ENCODE measurements around the gene SLC25A25. TPM values are rescaled to one million over a fixed set of nuclear protein-coding genes. Genes with fewer than 3 reads are reported as not detected.

SLC25A25 gene
- total RNA-seq, 1 experiment from 2014 or later = 10.7 TPM

DNA sequence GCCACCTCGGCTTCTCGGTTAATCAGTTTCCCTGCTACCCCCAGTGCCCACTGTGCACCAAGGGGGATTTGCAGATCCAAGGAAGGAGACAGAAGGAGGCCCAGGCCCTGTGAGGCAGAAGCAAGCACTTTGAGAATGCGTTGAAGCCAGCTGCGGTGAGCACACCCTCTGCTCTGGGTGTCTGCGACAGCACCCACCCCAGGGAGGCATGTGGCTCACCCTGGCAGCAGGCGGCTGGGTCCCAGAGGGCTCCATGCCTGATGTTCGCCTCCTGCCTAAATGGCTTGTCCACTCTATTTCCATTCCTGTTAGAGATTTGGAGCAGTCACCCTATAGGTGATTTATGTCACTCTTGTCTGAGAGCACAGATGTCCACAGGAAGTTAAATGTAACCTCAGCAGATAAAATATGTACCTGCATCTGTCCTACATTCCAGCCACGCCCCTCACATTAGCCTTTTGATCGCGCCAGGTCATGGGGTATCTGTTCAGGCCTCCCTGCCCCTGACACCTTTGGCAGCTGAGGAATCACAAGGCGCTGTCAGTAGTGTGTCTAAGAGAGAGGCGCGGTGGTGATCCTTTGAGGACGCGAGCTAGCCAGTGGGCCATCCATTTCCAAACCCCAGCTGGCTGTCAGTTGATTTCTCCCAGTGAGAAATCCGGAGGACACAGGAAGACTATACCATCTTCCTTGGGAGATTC, 31.3 kb downstream of the SLC25A25 start:
- intact Hi-C loops (cut with micrococcal nuclease; ENCODE audit: unreplicated experiment) = no loop called here
- TF ChIP-seq, protein P1, sequence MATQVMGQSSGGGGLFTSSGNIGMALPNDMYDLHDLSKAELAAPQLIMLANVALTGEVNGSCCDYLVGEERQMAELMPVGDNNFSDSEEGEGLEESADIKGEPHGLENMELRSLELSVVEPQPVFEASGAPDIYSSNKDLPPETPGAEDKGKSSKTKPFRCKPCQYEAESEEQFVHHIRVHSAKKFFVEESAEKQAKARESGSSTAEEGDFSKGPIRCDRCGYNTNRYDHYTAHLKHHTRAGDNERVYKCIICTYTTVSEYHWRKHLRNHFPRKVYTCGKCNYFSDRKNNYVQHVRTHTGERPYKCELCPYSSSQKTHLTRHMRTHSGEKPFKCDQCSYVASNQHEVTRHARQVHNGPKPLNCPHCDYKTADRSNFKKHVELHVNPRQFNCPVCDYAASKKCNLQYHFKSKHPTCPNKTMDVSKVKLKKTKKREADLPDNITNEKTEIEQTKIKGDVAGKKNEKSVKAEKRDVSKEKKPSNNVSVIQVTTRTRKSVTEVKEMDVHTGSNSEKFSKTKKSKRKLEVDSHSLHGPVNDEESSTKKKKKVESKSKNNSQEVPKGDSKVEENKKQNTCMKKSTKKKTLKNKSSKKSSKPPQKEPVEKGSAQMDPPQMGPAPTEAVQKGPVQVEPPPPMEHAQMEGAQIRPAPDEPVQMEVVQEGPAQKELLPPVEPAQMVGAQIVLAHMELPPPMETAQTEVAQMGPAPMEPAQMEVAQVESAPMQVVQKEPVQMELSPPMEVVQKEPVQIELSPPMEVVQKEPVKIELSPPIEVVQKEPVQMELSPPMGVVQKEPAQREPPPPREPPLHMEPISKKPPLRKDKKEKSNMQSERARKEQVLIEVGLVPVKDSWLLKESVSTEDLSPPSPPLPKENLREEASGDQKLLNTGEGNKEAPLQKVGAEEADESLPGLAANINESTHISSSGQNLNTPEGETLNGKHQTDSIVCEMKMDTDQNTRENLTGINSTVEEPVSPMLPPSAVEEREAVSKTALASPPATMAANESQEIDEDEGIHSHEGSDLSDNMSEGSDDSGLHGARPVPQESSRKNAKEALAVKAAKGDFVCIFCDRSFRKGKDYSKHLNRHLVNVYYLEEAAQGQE (IDR thresholded peaks at IDR 0.05; ENCODE audit: insufficient read depth in 1 of 2, low read depth in 2 of 2, low read length in 1 of 2) = no peak
- TF ChIP-seq, protein P2, sequence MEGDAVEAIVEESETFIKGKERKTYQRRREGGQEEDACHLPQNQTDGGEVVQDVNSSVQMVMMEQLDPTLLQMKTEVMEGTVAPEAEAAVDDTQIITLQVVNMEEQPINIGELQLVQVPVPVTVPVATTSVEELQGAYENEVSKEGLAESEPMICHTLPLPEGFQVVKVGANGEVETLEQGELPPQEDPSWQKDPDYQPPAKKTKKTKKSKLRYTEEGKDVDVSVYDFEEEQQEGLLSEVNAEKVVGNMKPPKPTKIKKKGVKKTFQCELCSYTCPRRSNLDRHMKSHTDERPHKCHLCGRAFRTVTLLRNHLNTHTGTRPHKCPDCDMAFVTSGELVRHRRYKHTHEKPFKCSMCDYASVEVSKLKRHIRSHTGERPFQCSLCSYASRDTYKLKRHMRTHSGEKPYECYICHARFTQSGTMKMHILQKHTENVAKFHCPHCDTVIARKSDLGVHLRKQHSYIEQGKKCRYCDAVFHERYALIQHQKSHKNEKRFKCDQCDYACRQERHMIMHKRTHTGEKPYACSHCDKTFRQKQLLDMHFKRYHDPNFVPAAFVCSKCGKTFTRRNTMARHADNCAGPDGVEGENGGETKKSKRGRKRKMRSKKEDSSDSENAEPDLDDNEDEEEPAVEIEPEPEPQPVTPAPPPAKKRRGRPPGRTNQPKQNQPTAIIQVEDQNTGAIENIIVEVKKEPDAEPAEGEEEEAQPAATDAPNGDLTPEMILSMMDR (IDR thresholded peaks at IDR 0.05) = no peak
- TF ChIP-seq TCF7L2 (IDR thresholded peaks at IDR 0.05; ENCODE audit: low read depth, low read length) (no peak), POLR2AphosphoS5 (IDR thresholded peaks at IDR 0.05; ENCODE audit: low read depth, low read length) (no peak), SIN3A (IDR thresholded peaks at IDR 0.05; ENCODE audit: borderline replicate concordance, insufficient read depth, low read depth, low read length) (no peak)

DNA sequence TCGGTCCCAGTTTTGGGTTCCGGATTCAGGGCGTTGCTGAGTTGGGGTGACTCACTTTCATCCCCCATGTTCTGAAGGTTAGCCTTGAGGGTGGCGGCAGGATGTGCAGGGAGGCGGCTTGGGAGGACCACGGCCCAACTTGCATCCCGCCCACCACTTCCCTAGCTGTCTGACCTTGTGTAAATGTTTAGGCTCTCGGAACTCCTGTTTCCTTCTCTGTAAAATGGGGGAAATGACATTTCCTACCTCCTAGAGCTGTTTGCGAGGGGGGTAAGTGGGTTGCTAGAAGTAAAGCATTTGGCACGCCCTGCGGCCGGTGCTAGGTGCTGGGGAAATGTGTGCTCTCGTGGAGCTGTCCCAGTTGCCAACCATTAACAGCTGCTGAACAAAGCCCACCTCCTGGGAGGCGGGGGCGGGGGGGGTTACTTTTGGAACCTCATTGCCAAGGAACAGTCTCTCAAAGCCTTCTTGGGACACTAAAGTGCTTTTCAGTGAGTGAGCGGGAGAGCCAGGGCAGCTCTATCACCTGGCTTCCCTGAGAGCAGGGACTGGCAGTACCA, 32.0 kb downstream of the SLC25A25 start:
- ATAC-seq = no peak
- no peaks in the 10 kb centered on the region for H3K27me3 ChIP-seq (ENCODE audit: control insufficient read depth, insufficient read depth, low read length)
- no peak for TF ChIP-seq POLR2AphosphoS5 (IDR thresholded peaks at IDR 0.05; ENCODE audit: low read depth, low read length)
- TF ChIP-seq, protein P1 (IDR thresholded peaks at IDR 0.05; ENCODE audit: insufficient read depth in 1 of 2, low read depth in 2 of 2, low read length in 1 of 2) = no peak
- TF ChIP-seq, protein P2 (IDR thresholded peaks at IDR 0.05) = no peak
- no peak for TF ChIP-seq SIN3A (IDR thresholded peaks at IDR 0.05; ENCODE audit: borderline replicate concordance, insufficient read depth, low read depth, low read length)
- no peak for TF ChIP-seq TCF7L2 (IDR thresholded peaks at IDR 0.05; ENCODE audit: low read depth, low read length)
- no peaks in the 10 kb centered on the region for H3K9me3 ChIP-seq (ENCODE audit: control insufficient read depth, insufficient read depth, low read depth, low read length)
- POLR2A ChIA-PET = no interaction called here
- no peak for DNase-seq (ENCODE audit: low read depth, low spot score)
- H3K27ac ChIP-seq (ENCODE audit: low read length) = no peak overlapping the region
- CTCF ChIA-PET = interaction anchor here (0.6 kb wide), 1 partner anchor 230 kb away, joined by 7 read pairs; no protein-coding TSS in a partner anchor
- H3K4me1 ChIP-seq (ENCODE audit: control insufficient read depth, insufficient read depth, low read length) = peaks cover 13% of the 10 kb centered on the region
- no peaks in the 10 kb centered on the region for H3K36me3 ChIP-seq (ENCODE audit: control insufficient read depth, insufficient read depth, low read length)
- H3K4me3 ChIP-seq (ENCODE audit: low read depth in 2 of 2, low read length in 2 of 2) = no peak overlapping the region
- no TSS peak for BruUV-seq (replicated peaks)
- intact Hi-C loops (cut with micrococcal nuclease; ENCODE audit: unreplicated experiment) (no loop called here), in situ Hi-C loops (cut with HindIII; ENCODE audit: low pct_unique_long_range_greater_than_20kb, low sequenced_read_pairs) (loop anchor here (25.0 kb wide), 1 partner anchor 163 kb away; the partner anchor contains the start of genes DPM2 and PIP5KL1)

More for the DNA sequence above, 31.3 kb downstream of the SLC25A25 start:
- CTCF ChIA-PET = interaction anchor here (0.6 kb wide), 1 partner anchor 229 kb away, joined by 7 read pairs; no protein-coding TSS in a partner anchor
- Histone ChIP-seq H3K9me3 (ENCODE audit: control insufficient read depth, insufficient read depth, low read depth, low read length) (no peaks in the 10 kb centered on the region), H3K36me3 (ENCODE audit: control insufficient read depth, insufficient read depth, low read length) (no peaks in the 10 kb centered on the region), H3K4me3 (ENCODE audit: low read depth in 2 of 2, low read length in 2 of 2) (no peak overlapping the region), H3K27me3 (ENCODE audit: control insufficient read depth, insufficient read depth, low read length) (no peaks in the 10 kb centered on the region), H3K4me1 (ENCODE audit: control insufficient read depth, insufficient read depth, low read length) (peaks cover 13% of the 10 kb centered on the region), H3K27ac (ENCODE audit: low read length) (no peak overlapping the region)
- ATAC-seq (no peak), DNase-seq (ENCODE audit: low read depth, low spot score) (no peak)
- POLR2A ChIA-PET = interaction anchor here (0.6 kb wide), 1 partner anchor 15 kb away, joined by 3 read pairs; no protein-coding TSS in a partner anchor
- in situ Hi-C loops (cut with HindIII; ENCODE audit: low pct_unique_long_range_greater_than_20kb, low sequenced_read_pairs) = loop anchor here (25.0 kb wide), 1 partner anchor 162 kb away; the partner anchor contains the start of genes DPM2 and PIP5KL1
- no TSS peak for BruUV-seq (replicated peaks)
